GM13977 (cell line): ENCODE data around the gene CDON.

ENCODE experiments used
- DNase-seq: peaks from one replicate; pipeline ENCODE4 v3.0.0; 2012; ENCODE audit warnings: low spot score
- CTCF ChIP-seq: IDR thresholded peaks from 2 replicates; pipeline ENCODE4 v1.5.1; 2012; ENCODE audit warnings: mild to moderate bottlenecking, control low read depth; ENCODE audit not compliant: insufficient read depth; ENCODE audit errors: extremely low read depth, missing control alignments
- in situ Hi-C: fragments of 300-500 bp; cut with MboI; formaldehyde crosslinking; loops from one replicate; pipeline ENCODE4 v1.12.0; 2022; ENCODE audit warnings: low sequenced_read_pairs, low pct_unique_long_range_greater_than_20kb, mixed read lengths, inconsistent platforms; ENCODE audit not compliant: unreplicated experiment

The CDON gene

GRCh38 chr11:126105022-126105747 lies 42.5 kb upstream of the CDON start:
- no peak for DNase-seq
- no peak for TF ChIP-seq CTCF
- in situ Hi-C loops, result no loop called here

- in situ Hi-C loops, result no loop called here
- no peak for DNase-seq
- no peak for TF ChIP-seq CTCF
These were observed 41.8 kb upstream of the CDON start for GRCh38 chr11:126104420-126104819.

GRCh38 chr11:126103150-126103549 lies 40.5 kb upstream of the CDON start:
- in situ Hi-C loops, result no loop called here
- no peak for DNase-seq
- TF ChIP-seq CTCF, result no peak

GRCh38 chr11:126102436-126102981 lies 39.8 kb upstream of the CDON start:
- DNase-seq, result no peak
- in situ Hi-C loops, result no loop called here

GRCh38 chr11:126101930-126102283 lies 39.2 kb upstream of the CDON start:
- in situ Hi-C loops, result no loop called here
- DNase-seq, result no peak
- TF ChIP-seq CTCF, result no peak

More at GRCh38 chr11:126102436-126102981, 39.8 kb upstream of the CDON start:
- TF ChIP-seq CTCF, result no peak

- no peak for TF ChIP-seq CTCF
- no peak for DNase-seq
- in situ Hi-C loops, result no loop called here
These were observed 38.7 kb upstream of the CDON start for GRCh38 chr11:126101251-126101929.
